GM23248 (cell line): ENCODE measurements around the gene CEBPB. TPM values are rescaled to one million over a fixed set of nuclear protein-coding genes. Genes with fewer than 3 reads are reported as not detected.

Experiments
- DNase-seq: peaks from one replicate; pipeline ENCODE4 v3.0.0-alpha.2; 2015
- H2AFZ ChIP-seq: fragments of 200-600 bp; sonication (generic); 2 replicates; pipeline ENCODE4 v1.6.1; 2016; ENCODE audit warnings: antibody characterized with exemption
- H3F3A ChIP-seq: fragments of 200-600 bp; sonication (generic); 2 replicates; pipeline ENCODE4 v1.6.1; 2016; ENCODE audit warnings: mild to moderate bottlenecking, antibody characterized with exemption, mixed run types; ENCODE audit not compliant: insufficient read depth
- H3K27ac ChIP-seq: fragments of 200-600 bp; sonication (generic); 2 replicates; pipeline ENCODE4 v1.5.1; 2016; ENCODE audit warnings: mild to moderate bottlenecking
- H3K27me3 ChIP-seq: fragments of 200-600 bp; sonication (generic); replicated peaks from 2 replicates; pipeline ENCODE4 v1.6.1; 2016; ENCODE audit warnings: mild to moderate bottlenecking; ENCODE audit not compliant: insufficient read depth
- H3K36me3 ChIP-seq: fragments of 200-600 bp; sonication (generic); 2 replicates; pipeline ENCODE4 v1.6.1; 2016; ENCODE audit warnings: low read depth, mild to moderate bottlenecking
- H3K4me1 ChIP-seq: fragments of 200-600 bp; sonication (generic); 2 replicates; pipeline ENCODE4 v1.6.1; 2016; ENCODE audit warnings: mild to moderate bottlenecking; ENCODE audit not compliant: insufficient read depth
- H3K4me2 ChIP-seq: fragments of 200-600 bp; sonication (generic); one replicate; pipeline ENCODE4 v1.6.1; 2016; ENCODE audit warnings: mild to moderate bottlenecking; ENCODE audit not compliant: unreplicated experiment
- H3K4me3 ChIP-seq: fragments of 200-600 bp; sonication (generic); 2 replicates; pipeline ENCODE4 v1.5.1; 2016; ENCODE audit warnings: mild to moderate bottlenecking
- H3K79me2 ChIP-seq: fragments of 200-600 bp; sonication (generic); 2 replicates; pipeline ENCODE4 v1.6.1; 2016; ENCODE audit warnings: mild to moderate bottlenecking; ENCODE audit not compliant: insufficient read depth
- H3K9ac ChIP-seq: fragments of 200-600 bp; sonication (generic); 2 replicates; pipeline ENCODE4 v1.6.1; 2016; ENCODE audit warnings: mild to moderate bottlenecking
- H3K9me2 ChIP-seq: fragments of 200-600 bp; sonication (generic); 2 replicates; pipeline ENCODE4 v1.6.1; 2016; ENCODE audit warnings: mixed run types, mild to moderate bottlenecking, moderate library complexity; ENCODE audit not compliant: insufficient read depth
- H3K9me3 ChIP-seq: fragments of 200-600 bp; sonication (generic); one replicate; pipeline ENCODE4 v1.6.1; 2017; ENCODE audit warnings: low read depth
- H4K20me1 ChIP-seq: fragments of 200-600 bp; sonication (generic); 2 replicates; pipeline ENCODE4 v1.6.0; 2016; ENCODE audit not compliant: insufficient read depth
- EZH2 ChIP-seq: fragments of 200-600 bp; sonication (generic); IDR thresholded peaks from 2 replicates; pipeline ENCODE4 v1.6.1; 2018; ENCODE audit warnings: antibody characterized with exemption, mild to moderate bottlenecking; ENCODE audit not compliant: insufficient read depth, poor library complexity, severe bottlenecking
- EZH2phosphoT487 ChIP-seq: fragments of 200-600 bp; sonication (generic); IDR thresholded peaks from 2 replicates; pipeline ENCODE4 v1.6.1; 2018; ENCODE audit warnings: antibody characterized with exemption, moderate library complexity, mild to moderate bottlenecking, low read depth; ENCODE audit not compliant: insufficient read depth
- WGBS, 2 experiments: methylation state at CpG; one replicate each; pipeline ENCODE4 v1.1.6; 2015 to 2017; ENCODE audit warnings: low lambda C conversion rate in 2 of 2, low coverage in 1 of 2; ENCODE audit errors: missing lambda C conversion rate in 2 of 2; 5-methylcytosine and 5-hydroxymethylcytosine counted together
- in situ Hi-C: fragments of 300-500 bp; cut with MboI; formaldehyde crosslinking; loops from 2 replicates; pipeline ENCODE4 v1.15.0; 2020
- polyA plus RNA-seq: library from polyadenylated mRNA; unstranded; fragments of >200 nt; fragmentation: Nextera tagmentation; extraction: Ambion mirVana; gene quantifications from 2 replicates; pipeline ENCODE4 v1.2.1, GENCODE V29; 2016
- total RNA-seq: library from RNA; depleted of rRNA; stranded (reverse); fragments of >200 nt; shearing (Covaris generic); gene quantifications from 2 replicates; pipeline ENCODE4 v1.2.3, GENCODE V29; 2014

CEBPB gene
- total and polyA plus RNA-seq, 2 experiments from 2014 or later: 47.1 to 73.8 TPM

- Histone ChIP-seq H3K4me1 (peaks cover 23% of the 10 kb centered on the region), H3K9me3 (no peaks in the 10 kb centered on the region), H3K27me3 (no peaks in the 10 kb centered on the region), H3K4me3 (no peak overlapping the region), H3K4me2 (no peak overlapping the region), H3F3A (peaks cover 10% of the 10 kb centered on the region), H2AFZ (no peak overlapping the region), H4K20me1 (no peaks in the 10 kb centered on the region), H3K9me2 (no peaks in the 10 kb centered on the region), H3K9ac (no peak overlapping the region), H3K36me3 (no peaks in the 10 kb centered on the region), H3K27ac (no peak overlapping the region), H3K79me2 (no peaks in the 10 kb centered on the region)
- in situ Hi-C loops: no loop called here
- DNase-seq: no peak
- WGBS, 2 experiments: 98% methylated on average over 7 of the region's 7 CpGs
- TF ChIP-seq EZH2phosphoT487: no peak
- TF ChIP-seq EZH2: no peak
Measured at GRCh38 chr20:50230184-50230583, 39.6 kb downstream of the CEBPB start.

- peaks cover 15% of the 10 kb centered on the region for H3K4me1 ChIP-seq
- 82 to 89% methylated on average over 9 of the region's 9 CpGs for WGBS, 2 experiments
- no peak for TF ChIP-seq EZH2
- TF ChIP-seq EZH2phosphoT487: no peak
- peaks cover 2% of the 10 kb centered on the region for H3F3A ChIP-seq
- in situ Hi-C loops: no loop called here
- H3K27ac ChIP-seq: no peak overlapping the region
- no peaks in the 10 kb centered on the region for H4K20me1 ChIP-seq
- no peaks in the 10 kb centered on the region for H3K36me3 ChIP-seq
- H3K9me3 ChIP-seq: no peaks in the 10 kb centered on the region
- H3K4me2 ChIP-seq: no peak overlapping the region
- DNase-seq: no peak
- no peaks in the 10 kb centered on the region for H3K79me2 ChIP-seq
- H3K27me3 ChIP-seq: no peaks in the 10 kb centered on the region
- H2AFZ ChIP-seq: no peak overlapping the region
- no peak overlapping the region for H3K9ac ChIP-seq
- H3K4me3 ChIP-seq: no peak overlapping the region
- H3K9me2 ChIP-seq: no peaks in the 10 kb centered on the region
Measured at GRCh38 chr20:50230871-50231560, 40.4 kb downstream of the CEBPB start.

DNA sequence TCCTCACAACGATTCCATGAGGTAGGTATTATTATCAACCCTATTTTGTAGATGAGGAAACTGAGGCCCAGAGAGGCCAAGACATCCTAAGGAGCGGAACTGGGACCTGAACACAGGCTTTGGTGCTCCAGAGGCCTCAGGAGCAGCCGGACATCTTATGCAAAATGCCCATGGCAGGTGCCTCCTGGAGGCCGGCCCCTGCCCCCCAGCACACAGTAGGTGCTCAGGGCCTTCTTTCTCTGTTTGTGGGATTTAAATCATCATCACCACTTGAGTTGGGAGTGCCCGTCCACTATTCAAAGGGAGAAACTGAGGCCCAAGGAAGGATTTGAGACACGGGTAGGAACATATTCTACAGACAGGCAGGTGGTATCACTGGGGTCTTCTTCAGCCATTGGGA, 41.2 kb downstream of the CEBPB start:
- TF ChIP-seq EZH2phosphoT487 (no peak), EZH2 (no peak)
- H3K4me1 ChIP-seq: peaks cover 8% of the 10 kb centered on the region
- H3K36me3 ChIP-seq: no peaks in the 10 kb centered on the region
- H3K9me2 ChIP-seq: no peaks in the 10 kb centered on the region
- H2AFZ ChIP-seq: no peak overlapping the region
- H3K4me2 ChIP-seq: no peak overlapping the region
- in situ Hi-C loops: no loop called here
- H3K27ac ChIP-seq: no peak overlapping the region
- no peak for DNase-seq
- no peaks in the 10 kb centered on the region for H3K79me2 ChIP-seq
- H3K9me3 ChIP-seq: no peaks in the 10 kb centered on the region
- no peaks in the 10 kb centered on the region for H4K20me1 ChIP-seq
- H3F3A ChIP-seq: no peaks in the 10 kb centered on the region
- WGBS, 2 experiments: 94% methylated on average over 6 of the region's 6 CpGs
- H3K9ac ChIP-seq: no peak overlapping the region
- no peak overlapping the region for H3K4me3 ChIP-seq
- H3K27me3 ChIP-seq: no peaks in the 10 kb centered on the region

DNA sequence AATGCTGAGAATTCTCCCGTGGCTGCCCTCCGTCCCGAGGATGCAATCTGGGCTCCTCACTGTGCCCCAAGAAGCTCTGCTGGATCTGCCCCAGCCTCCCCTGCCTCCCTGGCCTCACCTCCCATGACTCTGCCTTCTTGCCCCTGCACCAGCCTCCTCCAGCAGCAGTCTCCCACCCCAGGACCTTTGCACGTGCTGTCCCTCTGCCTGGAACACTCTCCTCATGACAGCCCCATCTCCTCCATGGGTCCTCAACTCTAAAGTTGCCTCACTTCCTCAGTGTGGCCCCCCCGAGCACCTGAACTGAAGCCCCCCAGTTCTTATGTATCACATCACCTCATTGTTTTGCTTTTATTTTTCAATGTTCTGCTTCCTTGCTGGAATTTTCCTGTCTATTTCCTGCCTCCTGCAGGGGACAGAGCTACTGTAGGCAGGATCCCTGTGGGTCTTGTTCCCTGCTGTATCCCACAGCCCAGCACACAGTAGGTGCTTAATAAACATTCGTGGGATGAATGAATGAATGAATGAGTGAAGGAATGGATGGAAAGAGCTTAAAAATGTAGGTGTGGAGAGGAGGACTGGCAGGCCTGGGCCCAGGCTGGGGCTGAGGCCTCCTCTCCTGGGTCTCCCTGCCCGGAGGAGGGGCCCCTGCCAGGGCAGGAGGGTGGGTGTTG, 42.2 kb downstream of the CEBPB start:
- Histone ChIP-seq H3K27me3 (no peaks in the 10 kb centered on the region), H3K27ac (no peak overlapping the region), H3F3A (no peaks in the 10 kb centered on the region), H2AFZ (no peak overlapping the region), H3K79me2 (no peaks in the 10 kb centered on the region), H3K4me2 (no peak overlapping the region), H3K4me3 (no peak overlapping the region), H3K4me1 (0 out of 2 replicates have a peak, but pooled peaks cover under 1% of the 10 kb centered on the region), H4K20me1 (no peaks in the 10 kb centered on the region), H3K9ac (no peak overlapping the region), H3K9me3 (no peaks in the 10 kb centered on the region), H3K36me3 (no peaks in the 10 kb centered on the region), H3K9me2 (no peaks in the 10 kb centered on the region)
- 90 to 92% methylated on average over 7 of the region's 7 CpGs for WGBS, 2 experiments
- no peak for TF ChIP-seq EZH2phosphoT487
- no peak for TF ChIP-seq EZH2
- in situ Hi-C loops: no loop called here
- no peak for DNase-seq
